ENCODE results near the gene BRSK1.
A peak's percentile ranks its signal among the peaks of the same experiment; 100 is the strongest.

BRSK1 gene

DNA sequence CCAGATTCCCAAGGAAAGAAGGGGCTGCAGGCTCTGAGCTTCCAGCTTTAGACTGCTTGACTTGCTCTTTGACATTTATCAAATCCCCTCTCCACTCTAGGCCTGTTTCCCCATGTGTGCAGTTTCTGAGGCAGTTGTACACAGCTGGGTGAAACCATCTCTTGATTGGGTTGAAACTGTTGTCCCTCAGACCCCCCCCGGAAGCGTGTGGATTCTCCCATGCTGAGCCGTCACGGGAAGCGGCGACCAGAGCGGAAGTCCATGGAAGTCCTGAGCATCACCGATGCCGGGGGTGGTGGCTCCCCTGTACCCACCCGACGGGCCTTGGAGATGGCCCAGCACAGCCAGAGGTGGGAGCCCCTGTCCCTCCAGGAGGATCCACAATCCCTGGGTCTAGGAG, 19.7 kb downstream of the BRSK1 start:
- DNase-seq (ENCODE audit: extremely low read depth in 1 of 2, low read depth in 1 of 2), result no peak

GRCh38 chr19:55304279-55304978, 20.6 kb downstream of the BRSK1 start:
- peak in 1 of 2 donors; percentile 20 for DNase-seq (ENCODE audit: extremely low read depth in 1 of 2, low read depth in 1 of 2)

DNA sequence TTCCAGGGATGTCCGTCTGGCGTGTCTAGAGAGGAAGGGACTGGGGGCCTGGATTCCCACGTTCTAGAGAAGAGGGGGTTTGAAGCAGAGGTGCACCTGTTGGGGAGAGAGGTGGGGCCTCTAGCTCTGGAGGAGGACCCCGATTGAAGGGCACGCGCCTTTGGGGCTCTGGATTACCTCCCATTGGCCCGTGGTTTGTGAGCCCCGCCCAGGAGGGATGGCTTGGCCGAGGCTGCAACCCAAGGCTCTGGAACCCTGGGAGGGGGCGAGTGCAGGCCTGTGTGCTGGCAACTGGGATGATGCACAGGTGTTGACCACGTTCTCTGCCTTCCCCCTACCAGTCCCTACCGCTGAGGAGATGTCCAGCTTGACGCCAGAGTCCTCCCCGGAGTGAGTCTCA, 21.2 kb downstream of the BRSK1 start:
- no peak for DNase-seq (ENCODE audit: extremely low read depth in 1 of 2, low read depth in 1 of 2)

GRCh38 chr19:55305491-55305890, 21.7 kb downstream of the BRSK1 start:
- DNase-seq (ENCODE audit: extremely low read depth in 1 of 2, low read depth in 1 of 2), result peak in 1 of 2 donors; percentile 28

- DNase-seq (ENCODE audit: extremely low read depth in 1 of 2, low read depth in 1 of 2), result no peak
These were observed 22.3 kb downstream of the BRSK1 start for GRCh38 chr19:55305983-55306562.

DNA sequence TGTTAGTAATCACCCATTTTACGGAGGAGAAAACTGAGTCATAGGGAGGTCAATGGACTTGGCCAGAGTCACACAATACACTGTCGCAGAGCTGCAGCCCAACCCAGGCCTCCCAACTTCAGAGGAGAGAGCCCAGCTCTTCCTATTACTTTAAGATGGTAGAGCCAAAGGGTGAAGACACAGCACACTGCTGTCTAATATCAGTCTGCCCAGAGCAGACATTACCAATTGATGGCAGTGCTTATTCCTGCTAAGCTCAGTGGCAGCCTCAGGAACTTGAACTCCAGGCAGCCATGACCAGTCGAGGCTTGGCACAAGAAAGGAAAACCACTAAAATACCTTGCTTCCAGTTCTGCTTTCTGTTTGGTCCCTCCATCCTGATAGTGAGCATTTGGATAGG, 22.9 kb downstream of the BRSK1 start:
- DNase-seq (ENCODE audit: extremely low read depth in 1 of 2, low read depth in 1 of 2), result no peak

GRCh38 chr19:55308281-55308680, 24.5 kb downstream of the BRSK1 start:
- DNase-seq (ENCODE audit: extremely low read depth in 1 of 2, low read depth in 1 of 2), result no peak

DNA sequence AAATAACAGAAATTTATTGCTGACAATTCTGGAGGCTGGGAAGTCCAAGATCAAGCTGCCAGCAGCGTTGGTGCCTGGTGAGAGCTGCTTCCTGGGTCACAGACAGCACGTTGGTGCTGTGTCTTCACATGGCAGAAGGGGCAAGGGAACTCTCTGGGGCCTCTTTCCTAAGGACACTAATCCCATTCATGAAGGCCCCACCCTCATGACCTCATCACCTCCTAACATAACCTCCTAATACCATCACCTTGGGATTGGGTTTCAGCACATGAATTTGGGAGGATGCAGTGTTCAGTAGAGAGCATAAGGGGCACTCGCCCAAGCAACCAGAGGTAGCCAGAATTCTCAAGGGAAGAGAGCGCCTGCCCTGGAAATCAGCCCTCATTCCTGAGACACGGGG, 25.7 kb downstream of the BRSK1 start:
- no peak for DNase-seq (ENCODE audit: extremely low read depth in 1 of 2, low read depth in 1 of 2)

GRCh38 chr19:55310498-55310897, 26.7 kb downstream of the BRSK1 start:
- DNase-seq (ENCODE audit: extremely low read depth in 1 of 2, low read depth in 1 of 2), result no peak

- no peak for DNase-seq (ENCODE audit: extremely low read depth in 1 of 2, low read depth in 1 of 2)
These were observed 27.6 kb downstream of the BRSK1 start for GRCh38 chr19:55311397-55311796.

GRCh38 chr19:55311797-55312196, 28.0 kb downstream of the BRSK1 start:
- DNase-seq (ENCODE audit: extremely low read depth in 1 of 2, low read depth in 1 of 2), result no peak

DNA sequence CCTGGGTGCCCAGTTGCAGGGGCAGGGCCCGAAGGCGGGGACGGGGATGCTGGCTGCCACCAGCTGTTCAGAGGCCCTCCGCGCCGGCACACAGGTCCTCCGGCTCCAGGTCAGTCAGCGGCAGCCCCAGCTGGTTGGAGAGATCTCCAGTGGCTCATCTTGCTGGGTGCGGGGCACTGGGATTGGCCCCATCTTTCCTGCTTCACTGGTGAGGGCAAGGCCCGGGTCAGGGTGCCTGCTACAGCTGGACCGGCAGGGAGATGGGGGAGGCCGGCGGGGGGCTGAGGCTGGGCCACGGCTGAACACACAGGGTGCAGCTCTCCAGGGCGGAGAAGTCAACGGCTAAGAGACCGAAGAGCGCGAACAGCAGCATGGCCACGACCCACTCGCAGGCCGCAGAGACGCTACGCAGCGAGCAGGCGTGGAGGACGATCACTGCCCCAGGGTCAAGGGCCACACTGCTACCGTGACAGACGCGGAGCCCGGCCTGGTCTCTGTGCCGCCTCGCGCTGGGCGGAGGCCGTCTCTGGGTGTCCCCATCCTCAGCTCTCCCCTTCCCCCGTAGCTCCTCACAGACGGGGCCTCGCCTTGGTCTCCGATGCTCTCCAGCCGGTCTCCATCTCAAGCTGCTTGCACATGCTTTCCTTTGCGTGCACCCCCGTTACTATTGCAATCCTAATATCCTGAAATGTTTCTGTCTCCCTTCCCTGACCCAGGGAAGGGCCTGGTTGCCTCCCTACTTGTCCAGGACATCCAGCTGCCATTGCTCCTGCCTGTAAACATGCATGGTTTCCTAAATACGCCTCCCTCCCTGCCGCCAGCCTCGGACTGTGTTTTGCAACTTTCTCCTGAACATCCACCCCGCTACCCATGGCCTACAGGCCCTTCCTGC, 29.1 kb downstream of the BRSK1 start:
- no peak for DNase-seq (ENCODE audit: extremely low read depth in 1 of 2, low read depth in 1 of 2)

- no peak for DNase-seq (ENCODE audit: extremely low read depth in 1 of 2, low read depth in 1 of 2)
These were observed 30.6 kb downstream of the BRSK1 start for GRCh38 chr19:55314396-55314795.

GRCh38 chr19:55315956-55316525, 32.2 kb downstream of the BRSK1 start:
- no peak for DNase-seq (ENCODE audit: extremely low read depth in 1 of 2, low read depth in 1 of 2)

GRCh38 chr19:55316646-55317045, 32.8 kb downstream of the BRSK1 start:
- no peak for DNase-seq (ENCODE audit: extremely low read depth in 1 of 2, low read depth in 1 of 2)

DNA sequence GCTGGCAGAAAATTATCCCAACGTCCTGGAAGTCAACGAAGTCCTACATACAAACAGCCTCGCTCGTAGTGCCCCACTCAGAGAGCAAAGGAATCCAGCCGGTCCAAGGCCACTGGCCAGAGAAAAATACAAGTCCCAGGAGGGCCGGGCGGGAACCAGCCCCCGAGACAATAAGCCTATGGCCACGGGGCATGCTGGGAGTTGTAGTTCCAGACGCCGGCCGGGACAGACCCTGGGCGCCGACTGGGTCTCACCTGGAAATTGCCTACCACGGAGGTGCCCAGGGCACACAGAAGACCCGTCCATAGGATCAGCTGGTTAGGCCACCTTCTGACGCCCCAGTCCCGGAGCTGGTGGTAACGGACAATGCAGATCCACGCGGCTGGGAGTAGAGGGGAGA, 36.0 kb downstream of the BRSK1 start:
- DNase-seq (ENCODE audit: extremely low read depth in 1 of 2, low read depth in 1 of 2), result no peak

DNA sequence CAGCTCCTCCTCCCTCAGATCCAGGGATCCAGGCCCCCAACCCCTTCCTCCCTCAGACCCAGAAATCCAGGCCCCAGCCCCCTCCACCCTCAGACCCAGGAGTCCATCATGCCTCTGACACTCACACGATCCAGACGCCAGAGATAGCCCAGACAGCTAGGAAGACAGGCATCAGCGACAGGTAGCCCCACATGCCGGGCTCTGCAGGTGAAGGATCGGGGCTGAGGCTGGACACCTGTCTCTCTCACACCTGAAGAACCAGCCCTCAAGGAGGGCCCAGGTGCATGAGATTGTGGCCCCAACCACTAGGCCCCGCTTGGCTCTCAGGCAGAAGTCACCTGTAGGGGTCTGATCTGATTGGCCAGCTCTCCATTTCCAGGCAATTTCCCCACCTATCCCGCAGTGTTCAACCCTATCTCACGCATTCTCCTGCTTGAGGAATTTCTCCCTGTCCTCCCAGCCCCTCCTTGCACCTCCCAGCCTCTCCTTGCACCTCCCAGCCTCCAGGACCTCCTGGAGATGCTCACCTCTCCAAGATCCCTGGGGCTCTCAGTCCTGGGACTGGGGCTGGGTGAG, 37.1 kb downstream of the BRSK1 start:
- no peak for DNase-seq (ENCODE audit: extremely low read depth in 1 of 2, low read depth in 1 of 2)

DNA sequence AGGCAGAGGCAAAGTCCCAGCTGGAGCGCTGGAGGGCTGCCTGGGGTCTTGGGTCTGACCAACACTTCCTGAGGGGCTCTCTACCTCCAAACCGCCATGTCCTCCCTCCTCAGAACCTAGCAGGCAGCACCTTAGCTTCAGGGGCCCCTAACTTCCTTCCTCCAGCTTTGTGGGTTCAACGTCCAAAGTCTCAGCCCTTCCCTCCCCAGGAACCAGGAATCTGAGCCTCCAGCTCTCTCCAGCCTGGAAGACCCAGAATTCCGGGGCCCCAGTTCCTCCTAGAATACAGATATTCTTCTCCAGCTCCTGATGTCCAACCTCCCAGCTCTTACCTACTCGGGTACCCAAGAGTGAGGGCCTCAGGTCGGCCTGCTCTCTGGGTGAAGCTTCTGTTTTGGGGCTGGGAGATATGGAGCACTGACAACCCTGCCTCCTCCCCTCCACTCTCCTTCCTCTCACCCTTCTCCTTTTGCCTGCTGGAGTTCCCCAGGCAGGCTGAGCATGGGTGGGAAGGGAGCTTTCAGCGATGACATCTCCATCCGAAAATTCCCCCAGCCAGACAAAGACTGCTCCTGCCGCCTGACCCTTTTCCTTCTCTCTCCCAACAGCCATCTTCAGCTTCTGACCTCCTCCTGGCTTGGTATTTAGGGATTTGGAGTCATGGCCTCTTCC, 37.8 kb downstream of the BRSK1 start:
- no peak for DNase-seq (ENCODE audit: extremely low read depth in 1 of 2, low read depth in 1 of 2)

DNA sequence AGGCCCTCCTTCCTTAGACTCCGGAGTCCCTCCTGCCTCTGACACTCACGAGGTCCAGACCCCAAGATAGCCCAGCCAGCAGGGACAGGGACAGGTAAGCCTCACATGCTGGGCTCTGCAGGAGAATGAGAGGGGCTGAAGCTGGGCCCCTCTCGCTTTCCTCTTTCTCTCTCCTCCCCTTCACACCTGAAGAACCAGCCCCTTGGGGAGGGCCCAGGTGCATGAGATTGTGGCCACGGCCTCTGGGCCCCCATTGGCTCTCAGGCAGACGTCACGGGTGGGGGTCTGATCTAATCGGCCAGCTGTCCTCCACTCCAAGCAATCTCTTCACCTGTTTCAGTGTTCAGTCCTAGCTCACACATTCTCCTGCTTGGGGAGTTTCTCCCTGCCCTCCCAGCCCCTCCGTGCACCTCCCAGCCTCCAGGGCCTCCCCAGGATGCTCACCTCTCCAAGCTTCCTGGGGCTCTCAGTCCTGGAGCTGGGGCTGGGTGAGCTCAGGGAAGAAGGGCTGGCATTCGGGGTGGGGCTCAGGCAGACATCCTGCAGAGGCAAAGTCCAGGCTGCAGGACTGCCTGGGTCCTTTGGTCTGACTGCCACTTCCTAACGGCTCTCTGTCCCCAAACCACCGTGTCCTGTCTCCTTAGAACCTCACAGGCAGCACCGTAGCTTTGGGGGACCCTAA, 38.5 kb downstream of the BRSK1 start:
- DNase-seq (ENCODE audit: extremely low read depth in 1 of 2, low read depth in 1 of 2), result no peak

DNA sequence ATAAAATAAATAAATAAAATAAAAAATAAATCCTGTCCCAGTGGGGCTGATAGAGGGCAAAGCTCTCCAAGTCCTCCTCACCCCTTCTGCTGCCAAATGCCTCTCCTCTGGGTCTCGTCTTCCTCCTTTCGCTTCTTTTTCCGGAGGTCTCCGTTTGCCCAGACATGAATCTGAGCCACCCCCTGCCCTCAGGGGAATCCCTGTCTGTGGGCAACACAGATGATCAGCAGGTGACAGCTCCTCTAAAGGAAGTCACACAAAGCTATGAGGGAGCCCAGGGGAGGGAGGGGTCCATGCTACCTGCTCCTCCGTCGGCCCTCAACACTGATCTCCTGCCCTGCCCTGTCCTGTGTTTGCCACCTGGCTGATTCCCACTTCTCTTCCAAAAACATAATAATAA, 40.9 kb downstream of the BRSK1 start:
- DNase-seq (ENCODE audit: extremely low read depth in 1 of 2, low read depth in 1 of 2), result no peak
